GM12873 (cell line): ENCODE results near the gene EMP1.

ENCODE experiments used
- CTCF ChIP-seq: IDR thresholded peaks from 2 replicates; pipeline ENCODE4 v1.5.1; 2012; ENCODE audit warnings: low read depth, mild to moderate bottlenecking, moderate library complexity, low read length, control low read depth; ENCODE audit not compliant: insufficient read depth; ENCODE audit errors: missing control alignments

Gene EMP1

GRCh38 chr12:13211859-13212664 lies 15.5 kb downstream of the EMP1 start:
- TF ChIP-seq CTCF = peak; percentile 84

- TF ChIP-seq CTCF = no peak
These were observed 18.5 kb downstream of the EMP1 start for GRCh38 chr12:13215056-13215455.

- no peak for TF ChIP-seq CTCF
These were observed 22.1 kb downstream of the EMP1 start for GRCh38 chr12:13218641-13219040.

- no peak for TF ChIP-seq CTCF
These were observed 22.8 kb downstream of the EMP1 start for GRCh38 chr12:13219320-13219719.

GRCh38 chr12:13220838-13221237 lies 24.3 kb downstream of the EMP1 start:
- TF ChIP-seq CTCF = no peak

GRCh38 chr12:13222076-13222475 lies 25.6 kb downstream of the EMP1 start:
- no peak for TF ChIP-seq CTCF

- TF ChIP-seq CTCF = no peak
These were observed 26.8 kb downstream of the EMP1 start for GRCh38 chr12:13223179-13223804.
